ENCODE results near the gene EGR1. TPM values are rescaled to one million over a fixed set of nuclear protein-coding genes. Genes with fewer than 3 reads are reported as not detected.

Gene EGR1
- total RNA-seq, 1 experiment from 2014 or later = 173 TPM

GRCh38 chr5:138453590-138453989 lies 11.7 kb upstream of the EGR1 start:
- ATAC-seq = no peak
- Histone ChIP-seq H3K36me3 (ENCODE audit: control insufficient read depth in 1 of 2, insufficient read depth in 2 of 2, low read length in 2 of 2) (no peaks in the 10 kb centered on the region), H3K9ac (ENCODE audit: low read length) (no peak overlapping the region), H3K79me2 (ENCODE audit: insufficient read depth, low read length) (no peaks in the 10 kb centered on the region), H2AFZ (ENCODE audit: low read depth, low read length, poor library complexity, severe bottlenecking) (no peak overlapping the region), H3K9me3 (ENCODE audit: control insufficient read depth in 1 of 2, insufficient read depth in 1 of 2, low read depth in 1 of 2, low read length in 2 of 2) (no peaks in the 10 kb centered on the region), H3K27ac (ENCODE audit: low read depth, low read length) (no peak overlapping the region), H3K27me3 (ENCODE audit: insufficient read depth, low read length) (no peaks in the 10 kb centered on the region), H3K4me3 (replicated peaks in 1 of 2; ENCODE audit: low read depth in 1 of 2, low read length in 2 of 2) (no peak overlapping the region), H3K4me2 (ENCODE audit: low read length) (no peak overlapping the region), H3K4me1 (ENCODE audit: control insufficient read depth in 1 of 2, insufficient read depth in 2 of 2, low read length in 2 of 2) (peaks cover 10 to 17% of the 10 kb centered on the region in 2 experiments), H4K20me1 (ENCODE audit: insufficient read depth) (no peaks in the 10 kb centered on the region), H3K9me2 (ENCODE audit: insufficient read depth) (no peaks in the 10 kb centered on the region)
- no peak for DNase-seq (ENCODE audit: low read depth, low spot score)
- intact Hi-C loops (cut with micrococcal nuclease) = loop anchor here (5.0 to 10.0 kb wide), 2 partner anchors 811 to 826 kb away; no protein-coding TSS in a partner anchor
- RAD21 ChIA-PET (ENCODE audit: low non-redundant PET in 1 of 2, low total read pairs in 2 of 2, uncharacterized antibody in 2 of 2, unreplicated experiment in 2 of 2) = no interaction called here
- no TSS peak for BruUV-seq (replicated peaks)
- CTCF ChIA-PET = no interaction called here
- POLR2A ChIA-PET = no interaction called here
- no peak for TF ChIP-seq RAD21 (IDR thresholded peaks at IDR 0.05; ENCODE audit: low read depth)
- TF ChIP-seq JUND (IDR thresholded peaks at IDR 0.05) = no peak
- TF ChIP-seq ATF3 (IDR thresholded peaks at IDR 0.05) = no peak
- TF ChIP-seq POLR2A (IDR thresholded peaks at IDR 0.05; ENCODE audit: borderline replicate concordance, extremely low read depth, insufficient read depth, insufficient read length) = no peak
- TF ChIP-seq MAX (IDR thresholded peaks at IDR 0.05) = no peak
- no peak for TF ChIP-seq ELF1 (IDR thresholded peaks at IDR 0.05; ENCODE audit: borderline replicate concordance, low read depth)

- ChIA-PET CTCF (interaction anchor here (1.3 to 1.9 kb wide), 2 partner anchors 11 to 50 kb away, joined by 4 to 7 read pairs; no protein-coding TSS in a partner anchor), RAD21 (ENCODE audit: low non-redundant PET in 1 of 2, low total read pairs in 2 of 2, uncharacterized antibody in 2 of 2, unreplicated experiment in 2 of 2) (no interaction called here), POLR2A (no interaction called here)
- no peak overlapping the region for H3K4me3 ChIP-seq (replicated peaks in 1 of 2; ENCODE audit: low read depth in 1 of 2, low read length in 2 of 2)
- ATAC-seq (no peak), DNase-seq (ENCODE audit: low read depth, low spot score) (no peak)
- H3K36me3 ChIP-seq (ENCODE audit: control insufficient read depth in 1 of 2, insufficient read depth in 2 of 2, low read length in 2 of 2) = no peaks in the 10 kb centered on the region
- no peak for TF ChIP-seq ZNF274 (IDR thresholded peaks at IDR 0.05; ENCODE audit: low read depth, low read length)
- no peak for TF ChIP-seq SP1 (IDR thresholded peaks at IDR 0.05; ENCODE audit: low read depth)
- TF ChIP-seq CEBPB (IDR thresholded peaks at IDR 0.05; ENCODE audit: low read depth) = no peak
- TF ChIP-seq ELF1 (IDR thresholded peaks at IDR 0.05; ENCODE audit: borderline replicate concordance, low read depth) = no peak
- no TSS peak for BruUV-seq (replicated peaks)
- H3K4me2 ChIP-seq (ENCODE audit: low read length) = no peak overlapping the region
- intact Hi-C loops (cut with micrococcal nuclease) = loop anchor here (5.0 to 10.0 kb wide), 2 partner anchors 811 to 827 kb away; no protein-coding TSS in a partner anchor
- no peaks in the 10 kb centered on the region for H3K9me3 ChIP-seq (ENCODE audit: control insufficient read depth in 1 of 2, insufficient read depth in 1 of 2, low read depth in 1 of 2, low read length in 2 of 2)
- no peak overlapping the region for H2AFZ ChIP-seq (ENCODE audit: low read depth, low read length, poor library complexity, severe bottlenecking)
- H3K9me2 ChIP-seq (ENCODE audit: insufficient read depth) = no peaks in the 10 kb centered on the region
- H3K27ac ChIP-seq (ENCODE audit: low read depth, low read length) = no peak overlapping the region
- no peaks in the 10 kb centered on the region for H3K27me3 ChIP-seq (ENCODE audit: insufficient read depth, low read length)
- H3K79me2 ChIP-seq (ENCODE audit: insufficient read depth, low read length) = no peaks in the 10 kb centered on the region
- H4K20me1 ChIP-seq (ENCODE audit: insufficient read depth) = no peaks in the 10 kb centered on the region
- H3K9ac ChIP-seq (ENCODE audit: low read length) = no peak overlapping the region
- H3K4me1 ChIP-seq (ENCODE audit: control insufficient read depth in 1 of 2, insufficient read depth in 2 of 2, low read length in 2 of 2) = peaks cover 5 to 13% of the 10 kb centered on the region in 2 experiments; a peak in 3 of 4 replicates
These were observed 11.2 kb upstream of the EGR1 start for GRCh38 chr5:138454121-138454520.
